HG03575 (cell line): Measurements from ENCODE around the gene SEC24D.

ENCODE experiments used
- ATAC-seq: cut with Tn5 transposase; IDR thresholded peaks from one replicate; pipeline ENCODE4 v1.9.1; 2021; ENCODE audit not compliant: unreplicated experiment, insufficient number of reproducible peaks, low FRiP score; ENCODE audit errors: extremely low read depth

The SEC24D gene

DNA sequence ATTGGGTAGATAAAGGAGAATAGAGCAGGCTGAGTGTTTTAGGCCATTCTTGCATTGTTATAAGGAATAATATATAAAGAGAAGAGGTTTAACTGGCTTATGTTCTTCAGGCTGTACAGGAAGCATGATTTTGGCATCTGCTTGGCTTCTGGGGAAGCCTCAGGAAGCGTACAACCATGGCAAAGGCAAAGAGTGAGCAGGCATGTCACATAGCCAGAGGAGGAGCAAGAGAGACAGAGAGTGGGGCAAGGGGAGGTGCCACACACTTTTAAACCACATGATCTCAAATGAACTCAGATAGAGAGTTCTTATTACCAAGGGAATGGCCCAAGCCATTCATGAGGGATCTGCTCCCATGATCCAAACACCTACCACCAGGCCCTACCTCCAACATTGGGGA is 155.1 kb downstream of the SEC24D start:
- ATAC-seq = no peak

DNA sequence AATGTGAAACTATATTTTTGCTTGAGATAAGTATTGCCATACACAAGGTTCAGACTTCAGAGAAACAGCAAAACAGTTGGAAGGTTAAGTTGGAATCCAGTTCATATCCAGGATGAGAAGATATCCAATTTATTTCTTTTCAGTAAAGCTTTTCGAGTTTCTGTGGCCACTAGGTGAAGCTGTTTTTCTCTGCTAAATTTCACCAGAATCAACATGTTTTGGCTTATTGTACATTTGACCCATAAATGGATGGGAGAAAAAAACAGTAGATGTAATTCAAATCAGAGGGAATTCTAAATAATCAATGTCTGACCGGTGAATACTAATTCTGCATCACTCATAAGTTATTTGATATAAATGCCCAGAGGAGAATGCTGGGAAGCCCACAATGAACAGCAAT is 159.8 kb downstream of the SEC24D start:
- ATAC-seq = no peak
